Coronary artery (tissue), 2 donors: ENCODE data around the gene ARHGAP4.

Experiments used
- DNase-seq: peaks from one replicate; pipeline ENCODE4 v3.0.0-alpha.2; 2017; ENCODE audit warnings: low spot score
- H3K27ac ChIP-seq, 2 donors: fragments of 200-600 bp; sonication (generic); one replicate each; pipeline ENCODE4 v1.5.1; 2016 to 2019
- H3K4me3 ChIP-seq: fragments of 200-600 bp; sonication (generic); 2 replicates; pipeline ENCODE4 v1.5.1; 2016; ENCODE audit warnings: mild to moderate bottlenecking, moderate library complexity
- TF ChIP-seq, protein P1 (sequence below): fragments of 200-600 bp; sonication (generic); IDR thresholded peaks from one replicate; pipeline ENCODE4 v1.5.1; 2019; ENCODE audit warnings: antibody characterized with exemption

ARHGAP4 gene

DNA sequence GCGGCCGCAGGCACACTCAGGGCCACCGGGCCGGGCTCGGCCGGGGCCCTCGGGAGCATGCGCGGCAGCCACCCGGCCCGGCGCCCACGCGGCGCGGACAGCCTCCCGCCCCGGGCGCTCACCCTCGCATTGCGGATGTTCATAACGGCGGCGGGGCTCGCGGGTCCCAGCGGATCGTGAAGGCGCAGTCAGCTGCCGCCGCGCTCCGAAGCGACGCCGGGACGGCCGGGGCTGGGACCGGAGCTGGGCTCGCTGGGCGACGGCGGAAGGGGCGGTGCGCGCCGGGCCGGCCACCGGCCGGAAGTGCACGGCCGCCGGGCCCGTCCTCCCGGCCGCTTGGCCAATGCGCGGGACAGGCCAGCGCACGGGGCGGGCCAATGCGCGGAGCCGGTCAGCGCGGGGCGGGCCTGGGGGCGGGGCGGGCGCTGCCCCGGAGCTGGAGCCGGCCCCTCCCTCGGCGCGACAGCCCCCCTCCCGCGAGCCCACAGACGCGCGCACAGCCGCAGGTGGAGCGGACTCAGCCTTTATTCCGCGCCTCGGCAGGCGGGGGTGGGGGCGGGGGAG is 8.8 kb upstream of the ARHGAP4 start, which contains the start of gene NAA10:
TSS of gene NAA10 (minus strand) at position 276 of the 564 bp plus-strand sequence. CDS start at position 143, 133 bp downstream.
- DNase-seq, result no peak
- Histone ChIP-seq H3K27ac (peak within 1 kb of the TSS in 1 of 2 donors; percentile 83), H3K4me3 (peak within 1 kb of the TSS; percentile 99)
- TF ChIP-seq, protein P1, sequence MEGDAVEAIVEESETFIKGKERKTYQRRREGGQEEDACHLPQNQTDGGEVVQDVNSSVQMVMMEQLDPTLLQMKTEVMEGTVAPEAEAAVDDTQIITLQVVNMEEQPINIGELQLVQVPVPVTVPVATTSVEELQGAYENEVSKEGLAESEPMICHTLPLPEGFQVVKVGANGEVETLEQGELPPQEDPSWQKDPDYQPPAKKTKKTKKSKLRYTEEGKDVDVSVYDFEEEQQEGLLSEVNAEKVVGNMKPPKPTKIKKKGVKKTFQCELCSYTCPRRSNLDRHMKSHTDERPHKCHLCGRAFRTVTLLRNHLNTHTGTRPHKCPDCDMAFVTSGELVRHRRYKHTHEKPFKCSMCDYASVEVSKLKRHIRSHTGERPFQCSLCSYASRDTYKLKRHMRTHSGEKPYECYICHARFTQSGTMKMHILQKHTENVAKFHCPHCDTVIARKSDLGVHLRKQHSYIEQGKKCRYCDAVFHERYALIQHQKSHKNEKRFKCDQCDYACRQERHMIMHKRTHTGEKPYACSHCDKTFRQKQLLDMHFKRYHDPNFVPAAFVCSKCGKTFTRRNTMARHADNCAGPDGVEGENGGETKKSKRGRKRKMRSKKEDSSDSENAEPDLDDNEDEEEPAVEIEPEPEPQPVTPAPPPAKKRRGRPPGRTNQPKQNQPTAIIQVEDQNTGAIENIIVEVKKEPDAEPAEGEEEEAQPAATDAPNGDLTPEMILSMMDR, result no peak

DNA sequence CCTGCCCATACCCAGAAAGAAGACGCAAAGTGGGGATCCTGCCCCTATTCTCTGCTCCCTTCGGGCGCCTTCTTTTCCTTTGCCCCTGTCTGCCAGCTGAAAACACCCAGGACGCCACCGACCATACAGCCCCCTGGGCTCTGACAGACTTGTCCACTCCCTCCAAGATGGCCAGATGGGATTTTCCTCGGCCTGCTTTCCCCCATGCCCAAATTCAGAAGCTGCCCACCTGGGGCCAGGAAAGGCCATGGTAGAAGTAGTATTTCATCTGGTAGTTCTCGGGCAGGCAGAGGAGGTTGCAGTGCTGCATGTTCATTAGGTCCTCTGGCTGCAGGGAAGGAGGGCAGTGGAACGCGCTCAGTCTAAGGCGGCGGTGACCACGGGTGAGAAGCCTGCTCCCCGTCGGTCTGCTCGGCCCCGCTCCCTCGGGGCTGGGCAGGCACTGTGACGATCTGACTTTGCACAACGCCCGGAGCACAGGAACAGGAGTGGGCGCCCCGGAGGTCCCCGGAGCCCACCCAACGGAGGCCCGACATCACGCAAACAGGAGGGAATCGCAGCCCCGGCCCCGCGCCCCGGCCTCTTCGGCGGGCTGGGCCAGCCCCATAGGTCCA is 8.2 kb upstream of the ARHGAP4 start:
- DNase-seq, result no peak
- TF ChIP-seq, protein P1, result no peak
- peak overlapping the region in 1 of 2 donors; percentile 83 for H3K27ac ChIP-seq
- H3K4me3 ChIP-seq, result peak overlapping the region; percentile 99

DNA sequence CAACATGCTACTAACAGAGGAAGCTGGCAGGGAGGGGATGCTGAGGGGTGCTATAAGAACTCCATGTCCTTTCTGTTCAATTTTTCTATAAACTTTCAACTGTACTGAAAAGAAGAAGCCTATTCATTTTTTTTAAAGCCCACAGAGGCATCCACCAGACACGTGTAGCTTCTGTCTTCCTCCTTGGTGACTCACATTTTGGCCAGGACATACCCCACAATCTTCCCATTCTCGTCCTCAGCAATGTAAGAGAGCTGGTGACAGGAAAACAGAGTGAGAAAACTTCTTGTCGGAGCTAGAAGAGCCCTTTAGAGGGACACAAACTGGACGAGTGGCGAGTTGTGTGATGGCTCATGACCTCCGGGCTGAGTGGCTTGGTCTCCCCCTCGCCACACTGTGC is 7.7 kb upstream of the ARHGAP4 start:
- peak overlapping the region; percentile 99 for H3K4me3 ChIP-seq
- TF ChIP-seq, protein P1, result no peak
- H3K27ac ChIP-seq, result no peak overlapping the region
- no peak for DNase-seq

DNA sequence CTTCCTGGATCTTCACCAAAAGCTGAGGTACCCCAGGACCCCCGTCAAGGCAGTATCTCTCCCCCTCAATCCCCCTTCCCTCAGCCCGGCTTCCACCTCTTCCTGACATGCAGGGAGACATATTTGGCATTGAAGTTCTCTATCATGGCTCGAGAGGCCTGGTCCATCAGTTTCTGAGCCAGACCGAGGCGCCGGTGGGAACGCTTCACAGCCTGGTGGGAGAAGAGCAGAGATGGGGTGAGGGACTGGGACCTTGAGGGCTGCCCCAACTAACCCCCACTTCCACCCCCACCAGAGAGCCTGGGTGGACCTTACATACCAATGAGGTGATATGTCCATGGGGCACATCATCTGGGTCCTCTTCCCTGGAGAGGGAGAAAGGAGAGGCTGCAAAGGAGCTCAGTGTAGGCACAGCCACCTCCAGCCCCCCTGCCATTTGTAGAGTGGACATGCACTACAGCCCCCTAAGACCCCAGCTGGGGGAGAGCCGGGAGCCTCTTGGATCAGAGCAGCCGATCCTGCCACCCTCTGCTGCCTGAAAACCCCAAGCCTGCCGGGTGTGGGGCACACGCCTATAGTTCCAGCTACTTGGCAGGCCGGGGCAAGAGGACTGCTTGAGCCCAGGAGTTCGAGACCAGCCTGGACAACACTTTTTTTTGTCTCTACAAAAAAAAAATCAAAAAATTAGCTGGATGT is 6.3 kb upstream of the ARHGAP4 start:
- no peak for DNase-seq
- Histone ChIP-seq H3K4me3 (no peak overlapping the region), H3K27ac (no peak overlapping the region)
- TF ChIP-seq, protein P1, result no peak

DNA sequence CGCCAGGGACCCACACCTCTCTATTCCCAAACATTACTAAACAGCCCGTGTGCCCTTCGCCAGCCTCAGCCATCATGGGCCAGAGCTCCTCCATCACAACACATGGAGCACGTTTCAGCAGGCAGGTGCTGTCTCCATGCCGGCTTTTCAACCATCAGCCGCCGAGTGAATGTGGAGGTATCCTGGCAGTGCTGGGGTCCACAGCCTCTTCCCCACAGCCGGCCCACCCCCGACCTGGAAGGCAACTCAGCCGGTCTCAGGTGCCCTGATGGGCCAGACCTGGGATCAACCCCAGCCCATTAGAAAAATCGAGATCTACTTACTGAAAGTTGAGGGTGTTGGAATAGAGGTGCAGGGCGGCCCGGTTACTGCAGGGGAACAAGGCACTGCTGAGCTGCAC is 5.7 kb upstream of the ARHGAP4 start:
- TF ChIP-seq, protein P1, result no peak
- no peak overlapping the region for H3K4me3 ChIP-seq
- no peak overlapping the region for H3K27ac ChIP-seq
- no peak for DNase-seq

DNA sequence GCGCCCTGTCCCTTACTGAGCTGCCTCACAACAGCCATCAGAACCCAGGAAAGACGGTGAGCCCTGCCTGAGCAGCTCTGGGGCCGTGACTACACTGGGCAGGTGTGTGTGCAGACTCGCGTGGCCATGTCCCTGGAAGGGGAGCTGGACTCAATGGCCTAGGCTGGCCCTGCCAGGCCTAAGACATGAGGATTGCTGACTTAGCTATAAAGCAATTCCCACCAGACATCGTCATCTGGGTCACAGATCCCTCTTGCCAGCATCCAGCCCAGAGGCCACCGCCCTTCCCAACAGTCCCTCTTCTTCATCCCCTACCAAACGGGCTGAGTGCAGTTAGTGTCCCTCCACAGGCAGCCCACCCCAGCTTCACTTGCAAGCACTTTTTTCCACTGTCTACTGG is 5.1 kb upstream of the ARHGAP4 start:
- no peak overlapping the region for H3K27ac ChIP-seq
- no peak for DNase-seq
- no peak overlapping the region for H3K4me3 ChIP-seq
- TF ChIP-seq, protein P1, result no peak
